ENCODE data around the gene CUL5.

GRCh38 chr11:108122166-108122628 lies 113.5 kb downstream of the CUL5 start:
- TF ChIP-seq POLR2A (IDR thresholded peaks at IDR 0.05; ENCODE audit: low read length), result no peak
- no peak for TF ChIP-seq GATA1 (IDR thresholded peaks at IDR 0.05; ENCODE audit: low read depth, low read length)
